Measurements from ENCODE around the gene PLTP. TPM values are rescaled to one million over a fixed set of nuclear protein-coding genes. Genes with fewer than 3 reads are reported as not detected.
A peak's percentile ranks its signal among the peaks of the same experiment; 100 is the strongest.

PLTP gene
- total RNA-seq, 4 donors from 2014 or later: 49.2 to 138 (median 70.4) TPM

- Histone ChIP-seq H3K27me3 (no peaks in the 10 kb centered on the region), H3K36me3 (peaks cover 84% of the 10 kb centered on the region), H3K9me3 (no peaks in the 10 kb centered on the region), H3K4me1 (peaks cover 26% of the 10 kb centered on the region), H3K4me3 (no peak overlapping the region), H3K27ac (no peak overlapping the region)
- DNase-seq (ENCODE audit: low spot score in 2 of 2): no peak
- TF ChIP-seq POLR2A (IDR thresholded peaks at IDR 0.05) (no peak), CTCF (IDR thresholded peaks at IDR 0.05) (no peak), EP300 (IDR thresholded peaks at IDR 0.05) (no peak), POLR2AphosphoS5 (IDR thresholded peaks at IDR 0.05) (no peak)
- WGBS: 90% methylated on average over 2 of the region's 13 CpGs
Observed at GRCh38 chr20:45940469-45940868, 28.5 kb upstream of the PLTP start.

GRCh38 chr20:45940053-45940452 is 28.1 kb upstream of the PLTP start:
- Histone ChIP-seq H3K9me3 (no peaks in the 10 kb centered on the region), H3K27me3 (no peaks in the 10 kb centered on the region), H3K4me1 (peaks cover 25% of the 10 kb centered on the region), H3K36me3 (peaks cover 80% of the 10 kb centered on the region), H3K27ac (no peak overlapping the region), H3K4me3 (no peak overlapping the region)
- DNase-seq (ENCODE audit: low spot score in 2 of 2): no peak
- TF ChIP-seq POLR2AphosphoS5 (IDR thresholded peaks at IDR 0.05): no peak
- no peak for TF ChIP-seq EP300 (IDR thresholded peaks at IDR 0.05)
- TF ChIP-seq CTCF (IDR thresholded peaks at IDR 0.05): no peak
- no peak for TF ChIP-seq POLR2A (IDR thresholded peaks at IDR 0.05)
- 93% methylated on average over 3 of the region's 3 CpGs for WGBS

- no peak overlapping the region for H3K4me3 ChIP-seq
- TF ChIP-seq POLR2A (IDR thresholded peaks at IDR 0.05) (no peak), CTCF (IDR thresholded peaks at IDR 0.05) (no peak), POLR2AphosphoS5 (IDR thresholded peaks at IDR 0.05) (no peak), EP300 (IDR thresholded peaks at IDR 0.05) (no peak)
- no peaks in the 10 kb centered on the region for H3K9me3 ChIP-seq
- 85% methylated on average over 6 of the region's 13 CpGs for WGBS
- H3K4me1 ChIP-seq: peaks cover 29% of the 10 kb centered on the region
- peaks cover 68% of the 10 kb centered on the region for H3K36me3 ChIP-seq
- H3K27ac ChIP-seq: no peak overlapping the region
- no peak for DNase-seq (ENCODE audit: low spot score in 2 of 2)
- H3K27me3 ChIP-seq: no peaks in the 10 kb centered on the region
Observed at GRCh38 chr20:45938727-45939438, 26.9 kb upstream of the PLTP start.

GRCh38 chr20:45937765-45938164 is 25.8 kb upstream of the PLTP start:
- TF ChIP-seq POLR2A (IDR thresholded peaks at IDR 0.05): no peak
- TF ChIP-seq EP300 (IDR thresholded peaks at IDR 0.05): no peak
- no peak for TF ChIP-seq POLR2AphosphoS5 (IDR thresholded peaks at IDR 0.05)
- 66% methylated on average over 2 of the region's 2 CpGs for WGBS
- H3K27ac ChIP-seq: no peak overlapping the region
- H3K9me3 ChIP-seq: no peaks in the 10 kb centered on the region
- H3K36me3 ChIP-seq: peaks cover 57% of the 10 kb centered on the region
- no peak for DNase-seq (ENCODE audit: low spot score in 2 of 2)
- H3K27me3 ChIP-seq: no peaks in the 10 kb centered on the region
- no peak overlapping the region for H3K4me3 ChIP-seq
- peaks cover 37% of the 10 kb centered on the region for H3K4me1 ChIP-seq

GRCh38 chr20:45935416-45936046 is 23.6 kb upstream of the PLTP start:
- TF ChIP-seq POLR2A (IDR thresholded peaks at IDR 0.05): no peak
- TF ChIP-seq EP300 (IDR thresholded peaks at IDR 0.05): no peak
- TF ChIP-seq POLR2AphosphoS5 (IDR thresholded peaks at IDR 0.05): peak in 2 of 3 donors; percentile 13 to 18
- TF ChIP-seq CTCF (IDR thresholded peaks at IDR 0.05): no peak
- peaks cover 36% of the 10 kb centered on the region for H3K36me3 ChIP-seq
- DNase-seq (ENCODE audit: low spot score in 2 of 2): no peak
- peak overlapping the region; percentile 86 for H3K4me3 ChIP-seq
- peaks cover 38% of the 10 kb centered on the region for H3K4me1 ChIP-seq
- no peaks in the 10 kb centered on the region for H3K27me3 ChIP-seq
- WGBS: 9% methylated on average over 21 of the region's 21 CpGs
- no peaks in the 10 kb centered on the region for H3K9me3 ChIP-seq
- H3K27ac ChIP-seq: peak overlapping the region; percentile 100

Data from suprapubic skin (tissue), 4 donors.